Measurements from ENCODE around the gene COL7A1. TPM values are rescaled to one million over a fixed set of nuclear protein-coding genes. Genes with fewer than 3 reads are reported as not detected.

Gene COL7A1
- total and polyA plus RNA-seq, 7 donors, result 1.4 to 15.4 (median 3.0) TPM

DNA sequence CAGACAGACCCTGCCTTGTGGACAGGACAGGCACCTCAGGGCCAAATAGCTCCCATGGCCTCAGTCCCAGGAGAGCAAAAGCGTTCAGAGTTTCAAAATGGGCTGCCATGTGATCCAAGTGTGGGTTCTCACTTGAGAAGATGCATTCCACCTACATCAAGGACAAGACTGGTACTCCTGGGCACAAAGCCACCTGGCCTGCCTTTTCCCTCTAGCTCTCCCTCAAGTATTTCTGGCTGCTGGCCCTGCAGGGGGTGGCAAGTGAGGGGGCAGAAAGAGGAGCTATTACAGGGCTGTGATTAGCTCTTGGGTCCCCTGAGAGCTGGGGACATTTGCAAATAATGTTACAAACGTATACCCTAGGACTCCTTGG lies 6.5 kb upstream of the COL7A1 start:
- 70 to 88% methylated on average over 2 of the region's 2 CpGs for WGBS, 2 donors
- no peak for DNase-seq
- H3K9me3 ChIP-seq, result no peaks in the 10 kb centered on the region
- intact Hi-C loops (cut with DNase I), result no loop called here
- no peak overlapping the region for H3K4me3 ChIP-seq
- no peak overlapping the region for H3K27ac ChIP-seq
- H3K4me1 ChIP-seq, result peaks cover 0 to 28% (median 20%) of the 10 kb centered on the region in 4 donors
- H3K36me3 ChIP-seq, result peaks cover 52 to 82% (median 69%) of the 10 kb centered on the region in 4 donors
- no peaks in the 10 kb centered on the region for H3K27me3 ChIP-seq
- TF ChIP-seq EP300 (IDR thresholded peaks at IDR 0.05), result no peak
- no peak for TF ChIP-seq CTCF (IDR thresholded peaks at IDR 0.05)
- no peak for TF ChIP-seq POLR2A (IDR thresholded peaks at IDR 0.05)
- TF ChIP-seq POLR2AphosphoS5 (IDR thresholded peaks at IDR 0.05), result no peak

DNA sequence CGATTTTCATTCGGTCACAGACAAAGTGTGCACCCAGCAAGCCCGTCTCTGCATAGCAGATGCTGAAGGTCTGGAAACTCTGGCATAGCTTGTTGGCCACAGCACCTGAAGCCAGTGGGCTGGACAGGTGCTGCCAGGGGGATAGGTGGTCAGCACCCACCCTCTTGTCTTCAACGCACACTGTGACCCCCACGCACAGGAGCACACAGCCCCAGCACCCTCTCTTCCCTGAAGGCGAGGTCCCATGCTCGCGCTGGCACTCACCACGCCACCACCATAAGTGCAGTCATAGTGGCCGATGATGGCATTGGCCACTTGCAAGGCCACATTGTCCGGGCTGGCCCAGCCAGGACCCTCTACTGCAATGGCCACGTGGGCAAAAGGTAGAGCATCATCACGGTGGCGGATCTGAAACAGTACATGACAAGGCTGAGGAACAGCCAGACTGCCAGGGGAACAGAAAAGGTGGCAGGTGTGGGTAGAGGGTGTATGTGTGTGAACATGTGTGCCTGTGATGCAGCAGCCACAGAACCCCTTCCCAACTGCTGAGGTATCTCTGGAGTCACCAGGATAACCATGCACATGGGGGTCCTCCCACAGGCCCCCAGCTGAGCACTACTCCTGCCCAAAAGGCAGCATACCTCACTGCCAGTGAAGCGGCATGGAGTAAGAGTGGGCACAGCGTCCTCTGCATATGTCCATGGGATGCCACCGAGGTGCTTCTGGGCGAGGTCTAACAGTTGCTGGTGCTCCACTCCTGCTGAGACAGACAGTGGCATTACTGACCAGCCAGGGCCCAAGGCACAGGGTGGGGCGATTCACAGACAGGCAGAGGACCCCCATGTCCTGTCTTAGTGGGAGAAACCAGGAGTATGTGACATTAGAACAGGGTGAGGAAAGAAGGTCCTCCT lies 5.8 kb upstream of the COL7A1 start:
- Histone ChIP-seq H3K27me3 (no peaks in the 10 kb centered on the region), H3K4me1 (peaks cover 0 to 29% (median 21%) of the 10 kb centered on the region in 4 donors), H3K4me3 (no peak overlapping the region), H3K36me3 (peaks cover 52 to 75% (median 67%) of the 10 kb centered on the region in 4 donors), H3K27ac (peak overlapping the region in 1 of 4 donors; percentile 19), H3K9me3 (no peaks in the 10 kb centered on the region)
- 94 to 95% methylated on average over 19 of the region's 19 CpGs for WGBS, 2 donors
- DNase-seq, result no peak
- TF ChIP-seq POLR2A (IDR thresholded peaks at IDR 0.05) (no peak), POLR2AphosphoS5 (IDR thresholded peaks at IDR 0.05) (no peak), CTCF (IDR thresholded peaks at IDR 0.05) (no peak), EP300 (IDR thresholded peaks at IDR 0.05) (no peak)
- intact Hi-C loops (cut with DNase I), result no loop called here

- Histone ChIP-seq H3K36me3 (peaks cover 45 to 63% (median 55%) of the 10 kb centered on the region in 4 donors), H3K27ac (peak overlapping the region; percentile 56 to 89 (median 80)), H3K27me3 (peaks cover 0 to 3% (median 0%) of the 10 kb centered on the region in 3 donors), H3K9me3 (no peaks in the 10 kb centered on the region), H3K4me1 (peaks cover 0 to 42% (median 33%) of the 10 kb centered on the region in 4 donors), H3K4me3 (no peak overlapping the region)
- 95 to 96% methylated on average over 12 of the region's 12 CpGs for WGBS, 2 donors
- intact Hi-C loops (cut with DNase I), result no loop called here
- no peak for DNase-seq
- TF ChIP-seq POLR2AphosphoS5 (IDR thresholded peaks at IDR 0.05), result no peak
- no peak for TF ChIP-seq CTCF (IDR thresholded peaks at IDR 0.05)
- no peak for TF ChIP-seq EP300 (IDR thresholded peaks at IDR 0.05)
- no peak for TF ChIP-seq POLR2A (IDR thresholded peaks at IDR 0.05)
These were observed 4.6 kb upstream of the COL7A1 start for GRCh38 chr3:48599509-48600285.

DNA sequence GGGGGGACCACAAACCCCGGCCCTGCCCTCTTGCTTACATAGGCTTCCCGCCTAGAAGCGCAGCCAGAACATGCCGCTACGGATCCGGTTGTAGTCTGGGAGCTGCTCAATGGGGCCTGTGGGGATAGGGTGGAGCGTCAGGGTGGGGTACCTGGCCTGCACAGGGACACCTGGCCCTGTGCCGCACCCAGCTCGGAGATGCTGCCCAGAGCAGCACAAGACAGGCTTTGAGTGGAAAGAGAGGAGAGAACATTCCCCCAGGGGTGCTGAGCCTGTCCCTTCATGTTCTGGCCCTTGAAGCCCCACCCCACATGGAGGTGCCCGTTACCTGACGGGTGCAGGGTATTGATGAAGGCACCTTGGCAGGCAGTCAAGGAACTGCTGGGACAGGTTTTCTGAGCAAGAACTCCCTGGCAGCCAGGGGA lies 4.0 kb upstream of the COL7A1 start:
- peaks cover 0 to 48% (median 39%) of the 10 kb centered on the region in 4 donors for H3K4me1 ChIP-seq
- H3K9me3 ChIP-seq, result no peaks in the 10 kb centered on the region
- DNase-seq, result no peak
- WGBS, 2 donors, result 44 to 76% methylated on average over 11 of the region's 11 CpGs
- H3K27ac ChIP-seq, result peak overlapping the region; percentile 56 to 89 (median 80)
- intact Hi-C loops (cut with DNase I), result no loop called here
- H3K4me3 ChIP-seq, result no peak overlapping the region
- H3K36me3 ChIP-seq, result peaks cover 39 to 56% (median 49%) of the 10 kb centered on the region in 4 donors
- TF ChIP-seq POLR2A (IDR thresholded peaks at IDR 0.05) (no peak), POLR2AphosphoS5 (IDR thresholded peaks at IDR 0.05) (no peak), EP300 (IDR thresholded peaks at IDR 0.05) (no peak), CTCF (IDR thresholded peaks at IDR 0.05) (no peak)
- peaks cover 0 to 9% (median 5%) of the 10 kb centered on the region in 3 donors for H3K27me3 ChIP-seq
